GM18909 (cell line): ENCODE results near the gene CD8A.

Experiments
- ATAC-seq: cut with Tn5 transposase; IDR thresholded peaks from one replicate; pipeline ENCODE4 v1.9.1; 2021; ENCODE audit warnings: mild to moderate bottlenecking; ENCODE audit not compliant: unreplicated experiment, poor library complexity

Gene CD8A

GRCh38 chr2:86781363-86781762, 9.3 kb downstream of the CD8A start:
- ATAC-seq: no peak

GRCh38 chr2:86779971-86780370, 10.7 kb downstream of the CD8A start:
- ATAC-seq: no peak

- no peak for ATAC-seq
Measured at GRCh38 chr2:86778957-86779356, 11.8 kb downstream of the CD8A start.

GRCh38 chr2:86776532-86776931, 14.2 kb downstream of the CD8A start:
- ATAC-seq: no peak

GRCh38 chr2:86775338-86775737, 15.4 kb downstream of the CD8A start:
- no peak for ATAC-seq

- ATAC-seq: no peak
Measured at GRCh38 chr2:86774862-86775261, 15.9 kb downstream of the CD8A start.

GRCh38 chr2:86772611-86773010, 18.1 kb downstream of the CD8A start:
- ATAC-seq: no peak

- ATAC-seq: no peak
Measured at GRCh38 chr2:86770816-86771301, 19.9 kb downstream of the CD8A start.

- ATAC-seq: no peak
Measured at GRCh38 chr2:86769838-86770237, 20.9 kb downstream of the CD8A start.

GRCh38 chr2:86768189-86768949, 22.3 kb downstream of the CD8A start:
- no peak for ATAC-seq

GRCh38 chr2:86765310-86765695, 25.4 kb downstream of the CD8A start:
- ATAC-seq: no peak

GRCh38 chr2:86764661-86765309, 25.9 kb downstream of the CD8A start:
- ATAC-seq: no peak

GRCh38 chr2:86760371-86760770, 30.3 kb downstream of the CD8A start:
- no peak for ATAC-seq

- ATAC-seq: no peak
Measured at GRCh38 chr2:86758405-86758804, 32.3 kb downstream of the CD8A start.

GRCh38 chr2:86753606-86754005, 37.1 kb downstream of the CD8A start:
- no peak for ATAC-seq

- no peak for ATAC-seq
Measured at GRCh38 chr2:86752934-86753333, 37.8 kb downstream of the CD8A start.

GRCh38 chr2:86751778-86752177, 38.9 kb downstream of the CD8A start:
- no peak for ATAC-seq

GRCh38 chr2:86750240-86750839, 40.4 kb downstream of the CD8A start:
- ATAC-seq: no peak

GRCh38 chr2:86747711-86748639, 42.7 kb downstream of the CD8A start:
- peak; percentile 44 for ATAC-seq

- no peak for ATAC-seq
Measured at GRCh38 chr2:86746939-86747338, 43.8 kb downstream of the CD8A start.
